Activated T-cell treated with anti-CD3 and anti-CD28 coated beads, Interleukin-2, amount 50 U/mL, for 4 hours (primary cell): ENCODE results near the gene SEMA4A. TPM values are rescaled to one million over a fixed set of nuclear protein-coding genes. Genes with fewer than 3 reads are reported as not detected.
"Not testable (repeated sequence)": the region's sequence is repeated elsewhere in the genome, so short reads cannot be mapped to it uniquely, and the experiment has no call there.

Experiments
- ATAC-seq, 2 donors: fragments of 200-7000 bp; cut with Tn5 transposase; one replicate each; pipeline ENCODE4 v1.10.0; 2021
- DNase-seq: peaks from one replicate; pipeline ENCODE4 v3.0.0-alpha.2; 2020
- H3K27me3 Mint-ChIP-seq: one replicate; pipeline ENCODE4 v1.8.0; 2021; ENCODE audit warnings: low read depth, mixed read lengths
- H3K36me3 Mint-ChIP-seq: one replicate; pipeline ENCODE4 v1.8.0; 2022; ENCODE audit warnings: mixed read lengths; ENCODE audit not compliant: insufficient read depth
- H3K4me1 Mint-ChIP-seq: one replicate; pipeline ENCODE4 v1.8.0; 2021; ENCODE audit warnings: low read depth, mixed read lengths
- H3K4me3 Mint-ChIP-seq: one replicate; pipeline ENCODE4 v1.8.0; 2021; ENCODE audit warnings: mild to moderate bottlenecking, moderate library complexity, mixed read lengths
- H3K9me3 Mint-ChIP-seq: one replicate; pipeline ENCODE4 v1.8.0; 2021; ENCODE audit warnings: mixed read lengths
- total RNA-seq, 3 donors: library from RNA; stranded (reverse); gene quantifications; one replicate each; pipeline ENCODE4 v1.2.1, GENCODE V29; 2021

SEMA4A gene
- total RNA-seq, 3 donors from 2014 or later = 31.7 to 51.5 (median 37.1) TPM

DNA sequence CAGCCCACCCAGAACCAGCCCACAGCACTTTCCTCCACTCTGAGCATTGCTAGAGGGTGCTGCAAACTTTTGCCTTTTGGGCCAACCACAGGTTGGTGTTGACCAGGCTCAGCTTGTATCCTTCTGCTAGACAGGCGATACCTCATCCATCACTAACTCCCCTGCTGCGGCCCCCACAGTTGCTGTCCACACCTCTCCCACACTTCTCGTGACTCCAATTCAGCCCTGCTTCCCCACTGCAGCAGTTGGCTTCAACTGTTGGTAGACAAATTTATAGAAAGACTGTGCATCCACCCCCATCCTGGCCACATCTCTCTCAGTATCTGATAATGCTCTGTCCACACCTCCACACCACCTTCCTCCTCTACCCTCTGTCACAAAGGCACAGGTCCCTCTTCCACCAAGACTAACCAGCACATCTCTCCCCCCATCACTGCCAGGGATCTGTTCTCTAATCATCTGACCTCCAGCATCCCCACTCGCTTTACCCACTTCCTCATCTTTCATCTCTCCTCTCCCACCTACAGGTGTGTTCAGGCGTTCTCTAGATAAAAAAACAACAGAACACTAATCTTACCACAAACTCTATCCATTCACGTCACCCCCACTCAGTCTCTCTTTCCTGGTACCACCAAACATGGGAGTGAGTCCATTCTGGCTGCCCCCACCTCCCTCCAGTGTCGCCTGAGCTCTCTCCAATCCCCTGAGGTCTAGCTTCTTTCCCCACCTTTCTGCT lies 24.7 kb downstream of the SEMA4A start:
- H3K4me3 Mint-ChIP-seq = peak overlapping the region; percentile 1
- H3K4me1 Mint-ChIP-seq = peaks cover 16% of the 10 kb centered on the region
- H3K36me3 Mint-ChIP-seq = peaks cover 5% of the 10 kb centered on the region
- H3K9me3 Mint-ChIP-seq = no peaks in the 10 kb centered on the region
- peaks cover 2% of the 10 kb centered on the region for H3K27me3 Mint-ChIP-seq
- ATAC-seq (peak; percentile 14 to 46), DNase-seq (no peak)

GRCh38 chr1:156180471-156180870 lies 27.1 kb downstream of the SEMA4A start:
- Mint-ChIP-seq H3K36me3 (peaks cover 3% of the 10 kb centered on the region), H3K27me3 (peaks cover 2% of the 10 kb centered on the region), H3K4me1 (peaks cover 10% of the 10 kb centered on the region), H3K9me3 (no peaks in the 10 kb centered on the region), H3K4me3 (no peak overlapping the region)
- DNase-seq = no peak
- no peak for ATAC-seq

DNA sequence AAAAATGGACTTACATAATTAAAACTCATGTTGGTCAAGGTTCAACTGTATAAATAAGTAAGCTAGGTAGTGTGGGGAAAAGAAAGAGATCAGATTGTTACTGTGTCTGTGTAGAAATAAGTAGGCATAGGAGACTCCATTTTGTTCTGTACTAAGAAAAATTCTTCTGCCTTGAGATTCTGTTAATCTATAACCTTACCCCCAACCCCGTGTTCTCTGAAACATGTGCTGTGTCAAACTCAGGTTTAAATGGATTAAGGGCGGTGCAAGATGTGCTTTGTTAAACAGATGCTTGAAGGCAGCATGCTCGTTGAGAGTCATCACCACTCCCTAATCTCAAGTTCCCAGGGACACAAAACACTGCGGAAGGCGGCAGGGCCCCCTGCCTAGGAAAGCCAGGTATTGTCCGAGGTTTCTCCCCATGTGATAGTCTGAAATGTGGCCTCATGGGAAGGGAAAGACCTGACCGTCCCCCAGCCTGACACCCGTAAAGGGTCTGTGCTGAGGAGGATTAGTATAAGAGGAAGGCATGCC lies 28.1 kb downstream of the SEMA4A start:
- H3K9me3 Mint-ChIP-seq, H3K27me3 Mint-ChIP-seq, H3K36me3 Mint-ChIP-seq, H3K4me3 Mint-ChIP-seq, DNase-seq, ATAC-seq: not testable (repeated sequence)
- peaks cover 10% of the 10 kb centered on the region for H3K4me1 Mint-ChIP-seq

GRCh38 chr1:156182010-156182779 lies 28.8 kb downstream of the SEMA4A start:
- not testable (repeated sequence) for ATAC-seq, H3K9me3 Mint-ChIP-seq, DNase-seq, H3K4me3 Mint-ChIP-seq, H3K27me3 Mint-ChIP-seq, H3K36me3 Mint-ChIP-seq
- H3K4me1 Mint-ChIP-seq = peaks cover 10% of the 10 kb centered on the region

DNA sequence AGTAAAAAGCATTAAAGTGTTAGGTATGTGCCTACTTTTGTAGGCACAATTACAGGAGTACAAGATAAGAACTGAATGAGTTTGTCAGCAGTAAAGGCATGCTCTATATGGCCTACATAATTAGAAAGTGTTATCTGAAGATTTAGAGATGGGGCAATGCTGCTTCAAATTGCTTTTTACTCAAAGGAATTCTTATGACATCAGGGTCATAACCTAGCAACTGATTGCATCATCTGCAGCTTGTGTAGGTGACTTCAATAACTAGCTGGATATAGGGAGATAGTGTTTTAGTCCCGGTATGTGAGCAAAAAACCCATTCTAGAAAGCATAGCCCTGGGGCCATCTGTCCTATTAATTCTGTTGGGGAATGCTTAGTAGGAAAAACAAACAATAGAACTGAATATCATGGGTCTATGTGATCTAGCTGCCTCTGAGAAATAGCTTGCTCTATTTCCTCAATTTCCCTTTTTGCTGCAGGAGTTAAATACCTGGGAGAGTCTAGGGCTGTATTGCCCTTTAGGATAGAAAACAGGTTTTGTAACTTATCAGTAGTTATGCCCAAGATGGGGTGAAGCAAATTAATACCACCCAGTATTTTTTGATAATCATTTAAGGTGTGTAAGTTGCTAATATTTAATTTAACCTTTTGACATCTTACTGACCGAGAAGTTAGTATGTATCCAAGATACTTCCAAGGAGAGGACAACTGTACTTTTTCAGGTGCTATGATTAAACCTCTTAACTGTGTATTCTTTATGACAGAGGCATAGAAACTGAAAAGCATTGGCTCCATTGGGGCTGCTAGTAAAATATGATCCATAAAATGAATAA lies 33.2 kb downstream of the SEMA4A start:
- not testable (repeated sequence) for H3K27me3 Mint-ChIP-seq, DNase-seq, ATAC-seq, H3K9me3 Mint-ChIP-seq, H3K36me3 Mint-ChIP-seq, H3K4me3 Mint-ChIP-seq, H3K4me1 Mint-ChIP-seq

GRCh38 chr1:156190265-156190664 lies 36.9 kb downstream of the SEMA4A start:
- H3K9me3 Mint-ChIP-seq = not testable (repeated sequence)

DNA sequence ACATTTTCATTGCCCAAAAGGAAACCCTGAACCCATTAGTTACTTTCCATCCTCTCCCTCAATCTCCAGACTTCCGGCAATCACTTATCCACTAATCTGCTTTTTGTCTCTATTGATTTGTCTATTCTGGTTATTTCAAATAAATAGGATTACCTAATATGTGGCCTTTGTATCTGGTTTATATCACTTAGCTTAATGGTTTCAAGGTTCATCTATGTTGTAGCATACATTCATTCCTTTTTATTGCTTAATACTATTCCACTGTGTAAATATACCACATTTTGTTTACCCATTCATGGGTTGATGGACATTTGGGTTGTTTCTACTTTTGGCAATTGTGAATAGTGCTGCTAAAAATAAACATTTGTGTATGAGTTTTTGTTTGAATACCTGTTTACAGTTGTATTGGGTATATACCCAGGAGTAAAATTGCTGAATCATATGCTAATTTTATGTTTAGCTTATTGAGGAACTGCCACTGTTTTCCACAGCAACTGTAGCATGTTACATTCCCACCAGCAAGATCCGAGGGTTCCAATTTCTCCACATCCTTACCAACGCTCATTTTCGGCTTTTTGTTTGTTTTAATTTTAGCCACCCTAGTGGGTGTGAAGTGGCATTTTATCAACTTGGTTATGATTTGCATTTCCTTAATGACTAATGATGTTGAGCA lies 38.0 kb downstream of the SEMA4A start:
- Mint-ChIP-seq H3K36me3 (peaks cover 12% of the 10 kb centered on the region), H3K27me3 (no peaks in the 10 kb centered on the region), H3K9me3 (peaks cover 6% of the 10 kb centered on the region), H3K4me1 (peaks cover 34% of the 10 kb centered on the region), H3K4me3 (no peak overlapping the region)
- no peak for ATAC-seq
- DNase-seq = no peak

More at GRCh38 chr1:156190265-156190664, 36.9 kb downstream of the SEMA4A start:
- H3K4me1 Mint-ChIP-seq = peaks cover 23% of the 10 kb centered on the region
- H3K36me3 Mint-ChIP-seq, H3K27me3 Mint-ChIP-seq, DNase-seq, H3K4me3 Mint-ChIP-seq, ATAC-seq: not testable (repeated sequence)

DNA sequence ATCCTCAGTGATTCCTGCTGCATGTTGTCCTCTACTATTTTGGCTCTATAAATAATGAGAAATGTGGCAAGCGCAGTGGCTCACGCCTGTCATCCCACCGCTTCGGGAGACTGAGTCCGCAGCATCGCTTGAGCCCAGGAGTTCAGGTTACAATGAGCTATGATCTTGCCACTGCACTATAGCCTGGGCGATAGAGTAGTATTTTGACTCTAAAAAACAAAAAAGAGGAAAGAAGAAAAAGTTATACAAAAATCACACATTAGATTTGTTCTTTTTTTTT lies 39.8 kb downstream of the SEMA4A start:
- no peaks in the 10 kb centered on the region for H3K9me3 Mint-ChIP-seq
- no peak for DNase-seq
- H3K36me3 Mint-ChIP-seq = peaks cover 19% of the 10 kb centered on the region
- H3K27me3 Mint-ChIP-seq = no peaks in the 10 kb centered on the region
- ATAC-seq = no peak
- peaks cover 46% of the 10 kb centered on the region for H3K4me1 Mint-ChIP-seq
- H3K4me3 Mint-ChIP-seq = peak overlapping the region; percentile 99

- Mint-ChIP-seq H3K9me3 (no peaks in the 10 kb centered on the region), H3K27me3 (no peaks in the 10 kb centered on the region), H3K4me3 (peak within 1 kb of the TSS; percentile 99), H3K4me1 (peaks cover 51% of the 10 kb centered on the region), H3K36me3 (peaks cover 21% of the 10 kb centered on the region)
- DNase-seq (peak; percentile 94), ATAC-seq (peak; percentile 97)
These were observed 40.3 kb downstream of the SEMA4A start, which contains the start of gene SLC25A44 for GRCh38 chr1:156193488-156194299. TSS of gene SLC25A44 (plus strand) at chr1:156194104. CDS start at chr1:156199848, 5,744 bp downstream.

- H3K27me3 Mint-ChIP-seq = no peaks in the 10 kb centered on the region
- H3K9me3 Mint-ChIP-seq = no peaks in the 10 kb centered on the region
- peak overlapping the region; percentile 99 for H3K4me3 Mint-ChIP-seq
- DNase-seq (no peak), ATAC-seq (peak; percentile 12 to 18)
- H3K36me3 Mint-ChIP-seq = peaks cover 27% of the 10 kb centered on the region
- peaks cover 57% of the 10 kb centered on the region for H3K4me1 Mint-ChIP-seq
These were observed 40.9 kb downstream of the SEMA4A start for GRCh38 chr1:156194300-156194652.

- H3K9me3 Mint-ChIP-seq = no peaks in the 10 kb centered on the region
- peaks cover 41% of the 10 kb centered on the region for H3K36me3 Mint-ChIP-seq
- no peak for DNase-seq
- H3K4me1 Mint-ChIP-seq = peaks cover 71% of the 10 kb centered on the region
- H3K27me3 Mint-ChIP-seq = no peaks in the 10 kb centered on the region
- peak overlapping the region; percentile 99 for H3K4me3 Mint-ChIP-seq
- no peak for ATAC-seq
These were observed 42.5 kb downstream of the SEMA4A start for GRCh38 chr1:156195853-156196252.

DNA sequence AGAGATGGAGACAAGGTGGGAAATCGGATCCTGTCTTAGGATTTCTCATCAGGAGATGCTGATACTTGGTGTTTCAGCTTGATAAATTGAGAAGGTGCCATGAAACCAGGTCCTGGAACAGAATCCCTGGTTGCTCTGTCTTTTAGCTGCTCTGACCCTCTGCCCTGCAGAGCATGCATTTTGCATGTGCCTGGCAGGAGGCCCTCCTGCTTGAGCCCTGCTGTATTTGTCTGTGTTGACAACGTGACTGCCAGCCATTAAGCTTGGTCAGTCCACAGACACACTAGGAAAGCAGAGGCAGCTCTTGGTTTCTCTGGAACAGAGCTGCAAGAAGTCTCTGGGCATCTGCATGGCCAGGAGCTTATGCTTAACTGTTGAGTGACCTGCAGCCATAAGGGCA lies 43.1 kb downstream of the SEMA4A start:
- DNase-seq (no peak), ATAC-seq (no peak)
- peak overlapping the region; percentile 99 for H3K4me3 Mint-ChIP-seq
- H3K27me3 Mint-ChIP-seq = no peaks in the 10 kb centered on the region
- peaks cover 71% of the 10 kb centered on the region for H3K4me1 Mint-ChIP-seq
- H3K36me3 Mint-ChIP-seq = peaks cover 41% of the 10 kb centered on the region
- H3K9me3 Mint-ChIP-seq = no peaks in the 10 kb centered on the region

GRCh38 chr1:156198831-156199349 lies 45.5 kb downstream of the SEMA4A start:
- no peaks in the 10 kb centered on the region for H3K27me3 Mint-ChIP-seq
- H3K4me1 Mint-ChIP-seq = peaks cover 59% of the 10 kb centered on the region
- H3K36me3 Mint-ChIP-seq = peaks cover 40% of the 10 kb centered on the region
- peak overlapping the region; percentile 73 for H3K4me3 Mint-ChIP-seq
- H3K9me3 Mint-ChIP-seq = no peaks in the 10 kb centered on the region
- DNase-seq = no peak
- peak; percentile 71 to 77 for ATAC-seq
